ENCODE measurements around the gene GPAT3.

- TF ChIP-seq CTCF (conservative IDR thresholded peaks at IDR 0.05), result peak; percentile 85
- TF ChIP-seq ZFX (IDR thresholded peaks at IDR 0.05), result no peak
Measured at GRCh38 chr4:83644677-83645659, 109.1 kb downstream of the GPAT3 start.

All from C4-2B (cell line).